Measurements from ENCODE around the gene LRIF1.
A peak's percentile ranks its signal among the peaks of the same experiment; 100 is the strongest.
"Not testable (repeated sequence)": the region's sequence is repeated elsewhere in the genome, so short reads cannot be mapped to it uniquely, and the experiment has no call there.

GRCh38 chr1:110992329-110992728, 28.6 kb upstream of the LRIF1 start:
- TF ChIP-seq EP300, POLR2AphosphoS5, POLR2A (IDR thresholded peaks at IDR 0.05): not testable (repeated sequence)
- peak in 2 of 6 experiments; percentile 14 to 21 for TF ChIP-seq CTCF (IDR thresholded peaks at IDR 0.05)
